ENCODE data around the gene DDX60.

GRCh38 chr4:168304744-168305459 is 13.7 kb downstream of the DDX60 start:
- TF ChIP-seq CTCF (IDR thresholded peaks at IDR 0.05): no peak
- TF ChIP-seq POLR2A (IDR thresholded peaks at IDR 0.05): no peak
